C4-2B (cell line): ENCODE data around the gene ADCYAP1R1.

ENCODE experiments used
- H3K27ac ChIP-seq: fragments of 450-650 bp; 2 replicates; pipeline ENCODE4 v1.5.1; 2017
- ZFX ChIP-seq: fragments of 450-650 bp; IDR thresholded peaks from 2 replicates; pipeline ENCODE4 v1.6.1; 2017
- TF ChIP-seq, protein P1 (sequence below): fragments of 450-650 bp; conservative IDR thresholded peaks from 2 replicates; pipeline ENCODE4 v1.5.1; 2017; ENCODE audit warnings: mild to moderate bottlenecking

The ADCYAP1R1 gene

DNA sequence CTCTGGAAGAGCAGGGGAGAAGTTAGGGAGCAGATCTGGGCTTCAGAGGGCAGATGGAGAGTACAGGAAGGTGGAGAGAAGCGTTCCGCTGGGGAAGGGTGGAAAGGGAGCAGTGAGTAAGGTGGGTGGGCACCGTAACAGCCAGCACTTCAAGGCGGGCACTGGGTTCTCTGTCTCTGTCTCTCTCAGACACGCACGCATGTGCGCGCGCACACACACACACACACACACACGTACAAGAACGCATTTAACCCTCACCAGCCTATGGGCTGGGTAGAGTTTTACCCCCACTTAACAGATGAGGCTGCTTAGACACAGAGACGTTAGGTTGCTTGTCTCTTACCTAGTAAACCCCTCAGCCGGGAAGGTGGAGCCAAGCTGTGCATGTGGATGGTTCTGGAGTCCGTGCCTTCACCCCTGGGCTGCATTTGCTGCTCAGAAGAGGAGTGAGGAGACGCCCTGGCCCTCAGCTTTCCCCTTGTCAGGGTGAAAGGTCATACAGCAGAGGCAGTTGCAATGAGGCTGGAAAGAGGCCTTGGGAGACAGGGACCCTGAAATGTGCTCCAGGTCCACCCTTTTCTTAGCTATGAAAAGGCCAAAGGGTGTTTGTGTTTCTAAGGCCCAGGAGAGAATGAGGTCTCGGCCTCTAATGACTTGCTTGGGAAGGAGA is 16.0 kb downstream of the ADCYAP1R1 start:
- TF ChIP-seq ZFX, result no peak
- TF ChIP-seq, protein P1, sequence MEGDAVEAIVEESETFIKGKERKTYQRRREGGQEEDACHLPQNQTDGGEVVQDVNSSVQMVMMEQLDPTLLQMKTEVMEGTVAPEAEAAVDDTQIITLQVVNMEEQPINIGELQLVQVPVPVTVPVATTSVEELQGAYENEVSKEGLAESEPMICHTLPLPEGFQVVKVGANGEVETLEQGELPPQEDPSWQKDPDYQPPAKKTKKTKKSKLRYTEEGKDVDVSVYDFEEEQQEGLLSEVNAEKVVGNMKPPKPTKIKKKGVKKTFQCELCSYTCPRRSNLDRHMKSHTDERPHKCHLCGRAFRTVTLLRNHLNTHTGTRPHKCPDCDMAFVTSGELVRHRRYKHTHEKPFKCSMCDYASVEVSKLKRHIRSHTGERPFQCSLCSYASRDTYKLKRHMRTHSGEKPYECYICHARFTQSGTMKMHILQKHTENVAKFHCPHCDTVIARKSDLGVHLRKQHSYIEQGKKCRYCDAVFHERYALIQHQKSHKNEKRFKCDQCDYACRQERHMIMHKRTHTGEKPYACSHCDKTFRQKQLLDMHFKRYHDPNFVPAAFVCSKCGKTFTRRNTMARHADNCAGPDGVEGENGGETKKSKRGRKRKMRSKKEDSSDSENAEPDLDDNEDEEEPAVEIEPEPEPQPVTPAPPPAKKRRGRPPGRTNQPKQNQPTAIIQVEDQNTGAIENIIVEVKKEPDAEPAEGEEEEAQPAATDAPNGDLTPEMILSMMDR, result no peak
- no peak overlapping the region for H3K27ac ChIP-seq

DNA sequence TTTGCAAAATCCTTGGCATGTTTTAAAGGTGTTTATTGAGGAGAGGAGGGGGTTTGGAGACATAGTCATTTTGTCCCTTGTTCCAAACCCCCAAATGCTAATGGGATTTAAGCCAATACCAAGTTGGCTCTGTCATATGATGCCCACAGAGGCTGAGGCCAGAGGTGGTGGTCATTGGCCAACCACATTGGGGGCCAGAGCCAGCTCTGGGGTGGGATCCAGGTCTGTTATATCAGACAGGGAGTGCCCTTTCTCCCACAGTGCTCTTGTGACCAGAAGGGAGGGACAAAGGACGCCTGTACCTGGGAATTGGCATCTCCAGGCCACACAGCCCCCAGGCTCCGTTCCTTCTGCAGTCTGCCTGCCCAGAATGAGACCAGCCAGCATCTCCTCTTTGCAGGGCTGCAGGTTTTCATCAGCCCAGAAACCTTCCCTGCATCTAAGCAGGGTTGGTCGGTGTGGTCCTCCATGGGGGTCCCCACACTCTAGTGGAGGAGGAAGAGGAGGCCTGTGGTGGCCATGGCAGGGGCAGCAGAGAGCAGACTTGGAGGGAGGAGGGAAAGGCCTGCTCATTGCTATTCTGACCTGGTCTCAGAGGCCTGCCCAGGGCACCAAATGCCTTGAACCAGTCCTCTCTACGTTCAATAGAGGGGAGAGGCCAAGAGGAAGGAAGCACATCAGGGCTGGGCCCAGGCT is 17.9 kb downstream of the ADCYAP1R1 start:
- TF ChIP-seq, protein P1, result no peak
- no peak for TF ChIP-seq ZFX

GRCh38 chr7:31070991-31071644 is 19.0 kb downstream of the ADCYAP1R1 start:
- no peak overlapping the region for H3K27ac ChIP-seq

More for the DNA sequence above, 17.9 kb downstream of the ADCYAP1R1 start:
- H3K27ac ChIP-seq, result no peak overlapping the region

DNA sequence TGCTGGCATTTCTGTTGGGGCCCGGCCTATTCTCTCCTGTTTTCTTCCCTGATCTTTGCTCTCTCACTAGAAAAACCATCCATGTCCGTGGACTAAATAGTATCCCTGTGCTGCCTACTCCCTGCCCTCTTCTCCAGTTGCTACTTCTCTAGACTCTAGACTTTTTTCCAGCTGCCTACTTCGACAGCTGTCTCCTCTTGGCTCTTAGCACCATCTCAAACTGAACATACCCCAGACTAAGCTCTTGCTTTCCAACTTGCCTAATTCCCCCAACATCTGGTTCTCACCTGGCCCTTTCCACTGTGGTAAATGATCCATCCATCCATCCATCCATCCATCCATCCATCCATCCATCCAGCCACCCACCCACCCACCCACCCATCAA is 19.5 kb downstream of the ADCYAP1R1 start:
- H3K27ac ChIP-seq, result no peak overlapping the region
- TF ChIP-seq, protein P1, result no peak

More at GRCh38 chr7:31070991-31071644, 19.0 kb downstream of the ADCYAP1R1 start:
- TF ChIP-seq, protein P1, result no peak
- TF ChIP-seq ZFX, result no peak

DNA sequence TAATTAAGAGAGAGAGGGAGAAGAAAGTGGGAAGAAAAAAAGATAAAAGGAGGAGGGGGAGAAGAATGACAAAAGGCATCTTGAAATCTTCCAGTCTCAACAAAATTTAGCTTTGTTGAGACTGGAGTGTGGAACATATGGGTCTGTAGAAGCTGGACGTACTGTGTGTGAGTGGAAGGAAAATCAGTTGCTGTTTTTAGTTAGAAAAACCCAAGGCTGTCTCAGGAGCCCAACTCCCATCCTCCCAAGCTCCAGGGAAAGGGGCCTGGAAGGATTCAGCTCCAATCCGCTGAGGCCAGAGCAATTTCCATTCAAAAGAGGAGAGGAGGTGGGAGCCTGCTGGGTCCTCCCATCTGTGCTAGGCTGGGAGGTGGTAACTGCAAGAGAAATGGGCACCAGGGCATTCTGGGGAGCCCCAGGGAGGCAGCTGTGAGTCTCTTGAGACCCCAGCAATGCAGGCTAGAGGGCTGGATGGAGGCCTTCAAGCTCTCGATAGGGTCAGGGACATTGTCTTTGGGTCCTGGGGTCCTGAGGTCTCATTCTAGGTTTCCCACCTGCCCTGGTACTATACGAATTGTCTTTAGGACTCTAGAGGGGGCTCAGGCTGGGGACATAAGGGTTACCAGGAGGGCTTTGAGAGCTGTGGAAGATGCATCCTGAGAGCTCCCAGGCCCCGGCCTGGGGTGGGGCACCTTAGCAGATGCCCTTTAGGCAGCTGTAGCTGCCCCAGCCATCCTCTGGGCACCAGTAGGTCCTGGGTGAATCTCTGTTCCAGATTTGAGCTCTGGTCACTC is 21.4 kb downstream of the ADCYAP1R1 start:
- no peak overlapping the region for H3K27ac ChIP-seq
- TF ChIP-seq, protein P1, result no peak
- no peak for TF ChIP-seq ZFX

- no peak overlapping the region for H3K27ac ChIP-seq
- TF ChIP-seq, protein P1, result no peak
- no peak for TF ChIP-seq ZFX
These were observed 21.9 kb downstream of the ADCYAP1R1 start for GRCh38 chr7:31074120-31074383.
